ENCODE results near the gene PAF1.

PAF1 gene

GRCh38 chr19:39339674-39340073 is 51.2 kb downstream of the PAF1 start:
- H3F3A ChIP-seq (ENCODE audit: insufficient read depth, low read length), result 0 out of 2 replicates have a peak, but pooled peaks cover 4% of the 10 kb centered on the region
- no peak overlapping the region for H3K4me2 ChIP-seq (ENCODE audit: low read length)
- no peak overlapping the region for H3K4me3 ChIP-seq (ENCODE audit: low read depth, low read length, poor library complexity, severe bottlenecking)

GRCh38 chr19:39336483-39336882 is 54.4 kb downstream of the PAF1 start:
- H3K9me2 ChIP-seq (ENCODE audit: low read depth, low read length), result no peaks in the 10 kb centered on the region
- H3K4me1 ChIP-seq (ENCODE audit: insufficient read depth, low read length, severe bottlenecking), result peaks cover 34% of the 10 kb centered on the region
- 0 out of 2 replicates have a peak, but pooled peaks cover 4% of the 10 kb centered on the region for H3F3A ChIP-seq (ENCODE audit: insufficient read depth, low read length)
- no peaks in the 10 kb centered on the region for H3K36me3 ChIP-seq (ENCODE audit: insufficient read depth, low read length)
- TF ChIP-seq EZH2 (IDR thresholded peaks at IDR 0.05; ENCODE audit: borderline replicate concordance, low read length), result no peak
- TF ChIP-seq, protein P1, sequence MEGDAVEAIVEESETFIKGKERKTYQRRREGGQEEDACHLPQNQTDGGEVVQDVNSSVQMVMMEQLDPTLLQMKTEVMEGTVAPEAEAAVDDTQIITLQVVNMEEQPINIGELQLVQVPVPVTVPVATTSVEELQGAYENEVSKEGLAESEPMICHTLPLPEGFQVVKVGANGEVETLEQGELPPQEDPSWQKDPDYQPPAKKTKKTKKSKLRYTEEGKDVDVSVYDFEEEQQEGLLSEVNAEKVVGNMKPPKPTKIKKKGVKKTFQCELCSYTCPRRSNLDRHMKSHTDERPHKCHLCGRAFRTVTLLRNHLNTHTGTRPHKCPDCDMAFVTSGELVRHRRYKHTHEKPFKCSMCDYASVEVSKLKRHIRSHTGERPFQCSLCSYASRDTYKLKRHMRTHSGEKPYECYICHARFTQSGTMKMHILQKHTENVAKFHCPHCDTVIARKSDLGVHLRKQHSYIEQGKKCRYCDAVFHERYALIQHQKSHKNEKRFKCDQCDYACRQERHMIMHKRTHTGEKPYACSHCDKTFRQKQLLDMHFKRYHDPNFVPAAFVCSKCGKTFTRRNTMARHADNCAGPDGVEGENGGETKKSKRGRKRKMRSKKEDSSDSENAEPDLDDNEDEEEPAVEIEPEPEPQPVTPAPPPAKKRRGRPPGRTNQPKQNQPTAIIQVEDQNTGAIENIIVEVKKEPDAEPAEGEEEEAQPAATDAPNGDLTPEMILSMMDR (IDR thresholded peaks at IDR 0.05; ENCODE audit: low read length), result no peak
- no peaks in the 10 kb centered on the region for H3K9me3 ChIP-seq (ENCODE audit: low read length)
- H3K4me2 ChIP-seq (ENCODE audit: low read length), result no peak overlapping the region; the same call in 1 of the 2 replicates
- H4K20me1 ChIP-seq (ENCODE audit: insufficient read depth, low read length), result no peaks in the 10 kb centered on the region
- no peak overlapping the region for H3K9ac ChIP-seq (ENCODE audit: low read length)
- H3K27me3 ChIP-seq (ENCODE audit: insufficient read depth, low read length), result no peaks in the 10 kb centered on the region
- H2AFZ ChIP-seq (ENCODE audit: low read length), result no peak overlapping the region
- H3K79me2 ChIP-seq (ENCODE audit: insufficient read depth, low read length), result no peaks in the 10 kb centered on the region
- H3K4me3 ChIP-seq (ENCODE audit: low read depth, low read length, poor library complexity, severe bottlenecking), result no peak overlapping the region
- H3K27ac ChIP-seq (ENCODE audit: low read depth, low read length, poor library complexity, severe bottlenecking), result peak overlapping the region; percentile 66

More at GRCh38 chr19:39339674-39340073, 51.2 kb downstream of the PAF1 start:
- H3K27ac ChIP-seq (ENCODE audit: low read depth, low read length, poor library complexity, severe bottlenecking), result no peak overlapping the region
- H3K9ac ChIP-seq (ENCODE audit: low read length), result no peak overlapping the region
- no peaks in the 10 kb centered on the region for H3K9me2 ChIP-seq (ENCODE audit: low read depth, low read length)
- no peaks in the 10 kb centered on the region for H3K9me3 ChIP-seq (ENCODE audit: low read length)
- peaks cover 52% of the 10 kb centered on the region for H3K4me1 ChIP-seq (ENCODE audit: insufficient read depth, low read length, severe bottlenecking)
- H4K20me1 ChIP-seq (ENCODE audit: insufficient read depth, low read length), result no peaks in the 10 kb centered on the region
- no peak for TF ChIP-seq EZH2 (IDR thresholded peaks at IDR 0.05; ENCODE audit: borderline replicate concordance, low read length)
- TF ChIP-seq, protein P1 (IDR thresholded peaks at IDR 0.05; ENCODE audit: low read length), result no peak
- peaks cover 6% of the 10 kb centered on the region; the same call in 1 of the 2 replicates for H3K79me2 ChIP-seq (ENCODE audit: insufficient read depth, low read length)
- H3K27me3 ChIP-seq (ENCODE audit: insufficient read depth, low read length), result no peaks in the 10 kb centered on the region
- H2AFZ ChIP-seq (ENCODE audit: low read length), result no peak overlapping the region
- no peaks in the 10 kb centered on the region for H3K36me3 ChIP-seq (ENCODE audit: insufficient read depth, low read length)

Data from OCI-LY1 (cell line).